ENCODE data around the gene DEXI. TPM values are rescaled to one million over a fixed set of nuclear protein-coding genes. Genes with fewer than 3 reads are reported as not detected.

The DEXI gene
- total and polyA plus RNA-seq, 2 of the 13 experiments (the other 11 are each of a cell fraction or from before 2014, with no cell fraction given): 51.5 to 70.4 TPM

GRCh38 chr16:10988164-10988803 lies 46.0 kb upstream of the DEXI start (continued):
- 0 out of 2 replicates have a peak, but pooled peaks have one; percentile 47 for TF ChIP-seq ZNF383 (CRISPR knock-in tag; IDR thresholded peaks at IDR 0.05; ENCODE audit: borderline replicate concordance)
- TF ChIP-seq ZBTB37 (CRISPR knock-in tag; IDR thresholded peaks at IDR 0.05): no peak
- no peak for TF ChIP-seq TCF7 (IDR thresholded peaks at IDR 0.05; ENCODE audit: low read depth)
- no peak for TF ChIP-seq HHEX (CRISPR knock-in tag; IDR thresholded peaks at IDR 0.05)
- no peak for TF ChIP-seq ZNF18 (CRISPR knock-in tag; IDR thresholded peaks at IDR 0.05; ENCODE audit: insufficient replicate concordance)
- TF ChIP-seq SNAPC2 (CRISPR knock-in tag; IDR thresholded peaks at IDR 0.05): no peak
- TF ChIP-seq HMGXB4 (CRISPR knock-in tag; IDR thresholded peaks at IDR 0.05; ENCODE audit: borderline replicate concordance in 1 of 2, low read depth in 1 of 2): 0 out of 4 replicates have a peak, but pooled peaks of 1 of the 2 experiments have one; percentile 38
- TF ChIP-seq AGO1 (IDR thresholded peaks at IDR 0.05; ENCODE audit: low read depth, low read length, poor library complexity, severe bottlenecking): no peak
- TF ChIP-seq SETDB1 (CRISPR knock-in tag; IDR thresholded peaks at IDR 0.05; ENCODE audit: borderline replicate concordance): no peak
- TF ChIP-seq KLF12 (CRISPR knock-in tag; IDR thresholded peaks at IDR 0.05; ENCODE audit: borderline replicate concordance): no peak
- TF ChIP-seq SMC3 (IDR thresholded peaks at IDR 0.05; ENCODE audit: low read length): peak; percentile 36; the same call in 1 of the 2 replicates
- no peak for TF ChIP-seq YEATS2 (CRISPR knock-in tag; IDR thresholded peaks at IDR 0.05; ENCODE audit: borderline replicate concordance)
- TF ChIP-seq SALL1 (CRISPR knock-in tag; IDR thresholded peaks at IDR 0.05): 0 out of 2 replicates have a peak, but pooled peaks have one; percentile 13
- TF ChIP-seq DMAP1 (CRISPR knock-in tag; IDR thresholded peaks at IDR 0.05): no peak
- TF ChIP-seq RAD21 (CRISPR knock-in tag; IDR thresholded peaks at IDR 0.05): peak; percentile 39; the same call in 1 of the 2 replicates
- TF ChIP-seq HNF1A (IDR thresholded peaks at IDR 0.05; ENCODE audit: low read depth): no peak
- TF ChIP-seq HNF1A (CRISPR knock-in tag; IDR thresholded peaks at IDR 0.05; ENCODE audit: borderline replicate concordance): 0 out of 2 replicates have a peak, but pooled peaks have one; percentile 18
- no peak for TF ChIP-seq THYN1 (CRISPR knock-in tag; IDR thresholded peaks at IDR 0.05; ENCODE audit: borderline replicate concordance, low read depth)
- TF ChIP-seq IKZF1 (IDR thresholded peaks at IDR 0.05): no peak
- no peak for TF ChIP-seq KLF6 (CRISPR knock-in tag; IDR thresholded peaks at IDR 0.05)
- TF ChIP-seq HNRNPUL1 (IDR thresholded peaks at IDR 0.05; ENCODE audit: low read depth, low read length): no peak
- no peak for TF ChIP-seq NFATC3 (CRISPR knock-in tag; IDR thresholded peaks at IDR 0.05)
